Thymus (tissue), 14 donors: ENCODE data around the gene KRT36. TPM values are rescaled to one million over a fixed set of nuclear protein-coding genes. Genes with fewer than 3 reads are reported as not detected.

Experiments
- DNase-seq, 9 donors: peaks; one replicate each; pipeline ENCODE4 v3.0.0-alpha.2; 2013; ENCODE audit warnings: low spot score in 9 of 9, low read depth in 6 of 9, missing footprints in 1 of 9
- H3K27ac ChIP-seq, 2 donors: one replicate each; pipeline ENCODE4 v1.5.1; 2013; ENCODE audit warnings: control low read depth in 1 of 2, low read depth in 1 of 2, low read length in 1 of 2, mild to moderate bottlenecking in 1 of 2, moderate library complexity in 1 of 2
- H3K27me3 ChIP-seq, 2 donors: one replicate each; pipeline ENCODE4 v1.5.1; 2013; ENCODE audit warnings: low read length in 1 of 2; ENCODE audit not compliant: control insufficient read depth in 2 of 2, insufficient read depth in 1 of 2
- H3K36me3 ChIP-seq, 2 donors: one replicate each; pipeline ENCODE4 v1.5.1; 2013; ENCODE audit warnings: low read length in 1 of 2, mild to moderate bottlenecking in 1 of 2, moderate library complexity in 1 of 2; ENCODE audit not compliant: control insufficient read depth in 2 of 2, insufficient read depth in 2 of 2
- H3K4me1 ChIP-seq, 2 donors: one replicate each; pipeline ENCODE4 v1.5.1; 2013; ENCODE audit warnings: low read length in 2 of 2; ENCODE audit not compliant: control insufficient read depth in 2 of 2, insufficient read depth in 2 of 2
- H3K4me3 ChIP-seq, 2 donors: one replicate each; pipeline ENCODE4 v1.5.1; 2013; ENCODE audit warnings: low read length in 2 of 2, control low read depth in 1 of 2, mild to moderate bottlenecking in 1 of 2
- H3K9me3 ChIP-seq, 2 donors: one replicate each; pipeline ENCODE4 v1.5.1; 2013; ENCODE audit warnings: low read length in 1 of 2, mild to moderate bottlenecking in 1 of 2; ENCODE audit not compliant: control insufficient read depth in 2 of 2, insufficient read depth in 1 of 2
- WGBS: extraction: QIAGEN DNeasy Blood & Tissue Kit; methylation state at CpG from one replicate; pipeline ENCODE4 v1.1.7; 2013; 5-methylcytosine and 5-hydroxymethylcytosine counted together
- long read RNA-seq, 10 donors: transcript quantifications; one replicate each; lab custom pipeline, GENCODE V29; 2026
- polyA plus RNA-seq: library from polyadenylated mRNA; stranded (reverse); fragments of 200-250 nt; gene quantifications from one replicate; pipeline ENCODE4 v1.2.3, GENCODE V29; 2013
- total RNA-seq: library from RNA; stranded (reverse); fragments of 120-200 nt; gene quantifications from one replicate; pipeline ENCODE4 v1.2.4, GENCODE V29; 2013
- donor health status: healthy.

KRT36 gene
- total RNA-seq (1.2 TPM), polyA plus RNA-seq (3.5 TPM)
- long read RNA-seq, donor 1 = 0 reads
- long read RNA-seq, donor 2 = 0 reads
- long read RNA-seq, donor 3 = 0 reads
- long read RNA-seq, donor 4 = 0 reads
- long read RNA-seq, donor 5, partial matches to known transcripts = 0 of 1 reads
- long read RNA-seq, donor 5, other reads (novel, unspliced or antisense) = 0 of 1 reads
- long read RNA-seq, donor 6 = 0 reads
- long read RNA-seq, donor 7 = 0 reads
- long read RNA-seq, donor 8 = 0 reads
- long read RNA-seq, donor 9 = 0 reads
- long read RNA-seq, donor 10 = 0 reads

GRCh38 chr17:41489531-41489930, at the start of gene KRT36:
Gene KRT36 (minus strand): TSS chr17:41489910. CDS start chr17:41489864, 46 bp downstream.
- H3K27me3 ChIP-seq = no peaks in the 10 kb centered on the region
- H3K9me3 ChIP-seq = no peaks in the 10 kb centered on the region
- WGBS = 96% methylated on average over 12 of the region's 12 CpGs
- H3K4me1 ChIP-seq = peaks cover 0 to 6% of the 10 kb centered on the region in 2 donors
- no peaks in the 10 kb centered on the region for H3K36me3 ChIP-seq
- DNase-seq = no peak
- H3K4me3 ChIP-seq = no peak within 1 kb of the TSS
- H3K27ac ChIP-seq = no peak within 1 kb of the TSS

DNA sequence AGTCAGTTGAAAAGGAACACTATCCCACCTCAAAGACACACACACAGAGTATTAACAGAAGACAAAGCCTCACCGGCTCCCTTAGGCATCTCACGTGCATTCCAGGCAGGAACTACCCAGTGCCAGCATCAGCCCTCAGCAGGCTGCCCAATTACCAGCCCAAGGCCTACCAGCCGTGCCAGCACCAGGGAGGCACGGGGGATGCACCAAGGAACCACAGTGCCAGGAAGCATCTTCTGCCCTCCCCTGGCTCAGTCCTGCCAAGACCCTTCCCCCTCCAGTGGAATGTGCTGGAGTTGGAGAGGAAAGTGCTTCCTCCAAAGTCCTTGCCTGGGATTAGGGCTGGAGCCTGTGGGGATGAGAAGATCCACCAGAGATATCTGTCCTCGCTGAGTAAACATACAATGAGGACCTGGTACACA, 49.4 kb upstream of the KRT36 start:
- no peaks in the 10 kb centered on the region for H3K36me3 ChIP-seq
- H3K27ac ChIP-seq = no peak overlapping the region
- WGBS = 91% methylated on average over 5 of the region's 5 CpGs
- no peak overlapping the region for H3K4me3 ChIP-seq
- H3K9me3 ChIP-seq = no peaks in the 10 kb centered on the region
- peaks cover 0 to 9% of the 10 kb centered on the region in 2 donors for H3K27me3 ChIP-seq
- DNase-seq = no peak
- no peaks in the 10 kb centered on the region for H3K4me1 ChIP-seq

DNA sequence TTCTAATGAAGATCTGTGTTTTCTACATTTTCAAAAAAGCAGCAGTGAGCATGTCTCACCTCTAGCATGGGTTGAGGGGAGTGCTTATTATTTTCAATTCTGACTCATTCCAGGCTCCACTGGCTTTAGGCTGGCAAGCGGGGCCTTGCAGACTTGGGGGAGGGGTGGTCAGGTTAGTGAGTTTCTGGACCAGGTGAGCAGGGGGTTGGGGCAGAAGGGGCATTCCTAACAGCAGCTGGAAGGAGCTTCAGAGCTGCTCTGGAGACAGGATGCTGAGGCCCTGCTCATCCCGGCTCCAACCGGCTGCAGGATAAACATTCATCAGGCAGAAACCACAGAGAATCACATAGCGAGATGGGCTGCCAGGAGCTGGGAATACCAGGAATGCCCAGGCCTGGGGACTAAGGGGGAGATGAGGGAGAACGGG, 48.9 kb upstream of the KRT36 start:
- no peak overlapping the region for H3K4me3 ChIP-seq
- WGBS = 93% methylated on average over 5 of the region's 5 CpGs
- no peak for DNase-seq
- H3K27ac ChIP-seq = no peak overlapping the region
- H3K27me3 ChIP-seq = peaks cover 0 to 9% of the 10 kb centered on the region in 2 donors
- no peaks in the 10 kb centered on the region for H3K36me3 ChIP-seq
- H3K9me3 ChIP-seq = no peaks in the 10 kb centered on the region
- H3K4me1 ChIP-seq = no peaks in the 10 kb centered on the region

GRCh38 chr17:41537990-41538389, 48.3 kb upstream of the KRT36 start:
- Histone ChIP-seq H3K36me3 (no peaks in the 10 kb centered on the region), H3K27me3 (peaks cover 0 to 9% of the 10 kb centered on the region in 2 donors), H3K4me3 (no peak overlapping the region), H3K4me1 (no peaks in the 10 kb centered on the region), H3K9me3 (no peaks in the 10 kb centered on the region), H3K27ac (no peak overlapping the region)
- no peak for DNase-seq
- 87% methylated on average over 9 of the region's 9 CpGs for WGBS

GRCh38 chr17:41537614-41537954, 47.9 kb upstream of the KRT36 start:
- Histone ChIP-seq H3K4me3 (no peak overlapping the region), H3K4me1 (no peaks in the 10 kb centered on the region), H3K27me3 (peaks cover 0 to 10% of the 10 kb centered on the region in 2 donors), H3K27ac (no peak overlapping the region), H3K36me3 (no peaks in the 10 kb centered on the region), H3K9me3 (no peaks in the 10 kb centered on the region)
- DNase-seq = no peak
- WGBS = 95% methylated on average over 7 of the region's 7 CpGs

- no peak for DNase-seq
Observed at GRCh38 chr17:41536741-41537613, 47.3 kb upstream of the KRT36 start.

GRCh38 chr17:41535764-41536481, 46.2 kb upstream of the KRT36 start:
- Histone ChIP-seq H3K27me3 (peaks cover 4 to 20% of the 10 kb centered on the region in 2 donors), H3K4me3 (no peak overlapping the region), H3K9me3 (no peaks in the 10 kb centered on the region), H3K4me1 (no peaks in the 10 kb centered on the region), H3K36me3 (no peaks in the 10 kb centered on the region), H3K27ac (no peak overlapping the region)
- DNase-seq = no peak
- WGBS = 73% methylated on average over 15 of the region's 15 CpGs

More at GRCh38 chr17:41536741-41537613, 47.3 kb upstream of the KRT36 start:
- Histone ChIP-seq H3K9me3 (no peaks in the 10 kb centered on the region), H3K27ac (no peak overlapping the region), H3K4me3 (no peak overlapping the region), H3K4me1 (no peaks in the 10 kb centered on the region), H3K27me3 (peaks cover 0 to 12% of the 10 kb centered on the region in 2 donors), H3K36me3 (no peaks in the 10 kb centered on the region)
- 89% methylated on average over 7 of the region's 7 CpGs for WGBS

DNA sequence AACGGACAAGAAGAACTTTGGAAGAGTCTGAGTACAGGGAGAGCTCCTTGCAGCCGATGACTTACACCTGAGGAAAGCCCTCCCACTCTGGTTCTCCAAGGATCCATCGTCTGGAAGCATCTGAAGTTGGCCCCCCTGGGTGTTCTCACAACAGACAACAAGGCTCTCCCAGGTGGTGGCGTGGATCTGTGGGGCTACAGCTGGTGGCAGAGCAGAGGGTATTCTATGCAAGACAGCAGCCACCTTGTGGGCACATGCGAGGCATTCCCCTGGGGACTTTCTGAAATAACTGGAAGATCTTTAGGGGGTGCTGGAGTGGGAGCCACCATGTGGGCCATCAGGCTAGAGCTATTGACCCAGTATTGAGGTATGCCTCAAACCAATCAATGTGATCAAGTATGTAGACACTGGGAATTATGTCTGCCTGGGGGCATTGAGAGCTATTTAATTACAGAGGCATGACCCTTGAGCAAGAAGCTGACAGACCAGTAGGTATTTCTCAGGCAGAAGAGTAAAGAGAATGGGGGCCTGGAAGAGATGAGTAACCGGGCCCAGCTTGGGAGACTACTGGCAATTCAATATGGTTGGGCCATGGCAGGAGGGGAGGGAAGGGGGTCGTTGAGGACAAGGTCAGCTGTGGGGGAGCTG, 45.3 kb upstream of the KRT36 start:
- H3K9me3 ChIP-seq = no peaks in the 10 kb centered on the region
- H3K36me3 ChIP-seq = no peaks in the 10 kb centered on the region
- H3K4me3 ChIP-seq = no peak overlapping the region
- DNase-seq = no peak
- no peak overlapping the region for H3K27ac ChIP-seq
- 79% methylated on average over 7 of the region's 7 CpGs for WGBS
- H3K27me3 ChIP-seq = peaks cover 8 to 29% of the 10 kb centered on the region in 2 donors
- H3K4me1 ChIP-seq = no peaks in the 10 kb centered on the region
